K562 (cell line): ENCODE results near the gene COMMD10. TPM values are rescaled to one million over a fixed set of nuclear protein-coding genes. Genes with fewer than 3 reads are reported as not detected.

ENCODE experiments used
- BRCA1 ChIP-seq, 2 experiments: fragments of 450-650 bp in 1 of 2; sonication (generic) in 1 of 2; formaldehyde crosslinking in 1 of 2; IDR thresholded peaks; 2 replicates each; pipeline versions ENCODE4 v1.5.0 to v1.6.1; 2017 to 2020; ENCODE audit warnings: mild to moderate bottlenecking in 1 of 2, missing genetic modification reagents in 1 of 2
- FOXM1 ChIP-seq, 2 experiments: fragments of 450-650 bp in 1 of 2; sonication (generic) in 1 of 2; formaldehyde crosslinking in 1 of 2; IDR thresholded peaks; 2 replicates each; pipeline versions ENCODE4 v1.6.1 to v1.9.0; 2017 to 2022; ENCODE audit warnings: low read depth in 2 of 2, mild to moderate bottlenecking in 2 of 2, missing genetic modification reagents in 1 of 2, moderate library complexity in 1 of 2
- KLF13 ChIP-seq: fragments of 450-650 bp; IDR thresholded peaks from 2 replicates; pipeline ENCODE4 v1.6.1; 2016; ENCODE audit warnings: missing genetic modification characterization, low read depth, mild to moderate bottlenecking, missing compliant biosample characterization, moderate library complexity, borderline replicate concordance
- MGA ChIP-seq: fragments of 450-650 bp; IDR thresholded peaks from 2 replicates; pipeline ENCODE4 v1.6.1; 2016; ENCODE audit warnings: mild to moderate bottlenecking, moderate library complexity
- POLR3G ChIP-seq: IDR thresholded peaks from 2 replicates; pipeline ENCODE4 v1.6.1; 2011; ENCODE audit not compliant: insufficient read length, insufficient replicate concordance; ENCODE audit errors: extremely low read depth
- TCF7L2 ChIP-seq: fragments of 150-350 bp; IDR thresholded peaks from 2 replicates; pipeline ENCODE4 v1.6.1; 2016; ENCODE audit warnings: low read depth, mild to moderate bottlenecking, low read length, moderate library complexity
- ZKSCAN1 ChIP-seq: fragments of 150-350 bp; IDR thresholded peaks from 2 replicates; pipeline ENCODE4 v1.6.1; 2016; ENCODE audit warnings: low read depth, low read length
- ZNF316 ChIP-seq: fragments of 450-650 bp; IDR thresholded peaks from 2 replicates; pipeline ENCODE4 v1.6.1; 2016
- ZNF589 ChIP-seq: fragments of 200-800 bp; sonication (Bioruptor generic); IDR thresholded peaks from 2 replicates; pipeline ENCODE4 v1.6.1; 2016; ENCODE audit warnings: low read depth, missing genetic modification characterization, missing compliant biosample characterization
- polyA plus RNA-seq, 8 experiments: library from polyadenylated mRNA; depleted of rRNA in 4 of 8; stranded (reverse) in 5 of 8; unstranded in 3 of 8; fragments of >200 nt; fragmentation: Nextera tagmentation in 2 of 8; fragmentation: Illumina TruSeq in 1 of 8; extraction: Ambion mirVana in 2 of 8; extraction: Trizol in 1 of 8; gene quantifications; 2 replicates each; pipeline versions ENCODE4 v1.2.1 to v1.2.3, GENCODE V29; 2011 to 2014; ENCODE audit warnings: inconsistent platforms in 1 of 8, missing spikeins in 1 of 8
- total RNA-seq, 7 experiments: library from RNA; depleted of rRNA in 6 of 7; stranded (reverse); fragments of >200 nt in 6 of 7; fragmentation: Illumina TruSeq in 2 of 7; extraction: Trizol in 2 of 7; gene quantifications; 2 replicates each; pipeline versions ENCODE4 v1.2.1 to v1.2.3, GENCODE V29; 2011 to 2021; ENCODE audit warnings: low replicate concordance in 1 of 7
- TF ChIP-seq, protein P1 (sequence below): fragments of 200-800 bp; sonication (Bioruptor generic); IDR thresholded peaks from 2 replicates; pipeline ENCODE4 v1.6.1; 2017; ENCODE audit warnings: missing genetic modification characterization, missing compliant biosample characterization

COMMD10 gene
- total and polyA plus RNA-seq, 9 of the 15 experiments (the other 6 are each of a cell fraction or from before 2014, with no cell fraction given), result 17.9 to 101 (median 28.0) TPM

GRCh38 chr5:116084871-116085715 is at the start of gene COMMD10 (continued):
- peak; percentile 82 for TF ChIP-seq MGA
- no peak for TF ChIP-seq TCF7L2
- TF ChIP-seq ZNF316, result no peak
- TF ChIP-seq BRCA1 (IDR thresholded peaks at IDR 0.05), result no peak
- no peak for TF ChIP-seq BRCA1 (CRISPR knock-in tag; IDR thresholded peaks at IDR 0.05)
- TF ChIP-seq ZKSCAN1, result no peak
- TF ChIP-seq KLF13 (tag), result no peak
- TF ChIP-seq, protein P1, sequence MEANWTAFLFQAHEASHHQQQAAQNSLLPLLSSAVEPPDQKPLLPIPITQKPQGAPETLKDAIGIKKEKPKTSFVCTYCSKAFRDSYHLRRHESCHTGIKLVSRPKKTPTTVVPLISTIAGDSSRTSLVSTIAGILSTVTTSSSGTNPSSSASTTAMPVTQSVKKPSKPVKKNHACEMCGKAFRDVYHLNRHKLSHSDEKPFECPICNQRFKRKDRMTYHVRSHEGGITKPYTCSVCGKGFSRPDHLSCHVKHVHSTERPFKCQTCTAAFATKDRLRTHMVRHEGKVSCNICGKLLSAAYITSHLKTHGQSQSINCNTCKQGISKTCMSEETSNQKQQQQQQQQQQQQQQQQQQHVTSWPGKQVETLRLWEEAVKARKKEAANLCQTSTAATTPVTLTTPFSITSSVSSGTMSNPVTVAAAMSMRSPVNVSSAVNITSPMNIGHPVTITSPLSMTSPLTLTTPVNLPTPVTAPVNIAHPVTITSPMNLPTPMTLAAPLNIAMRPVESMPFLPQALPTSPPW, result peak; percentile 33
- peak; percentile 42; the same call in 1 of the 2 replicates for TF ChIP-seq ZNF589
- no peak for TF ChIP-seq FOXM1 (IDR thresholded peaks at IDR 0.05; ENCODE audit: low read depth)
- 0 out of 2 replicates have a peak, but pooled peaks have one; percentile 51 for TF ChIP-seq FOXM1 (CRISPR knock-in tag; IDR thresholded peaks at IDR 0.05; ENCODE audit: low read depth)
- no peak for TF ChIP-seq POLR3G
